HG03558 (cell line): ENCODE data around the gene ATG2A.
"Not testable (repeated sequence)": the region's sequence is repeated elsewhere in the genome, so short reads cannot be mapped to it uniquely, and the experiment has no call there.

Source experiments
- ATAC-seq: cut with Tn5 transposase; IDR thresholded peaks from one replicate; pipeline ENCODE4 v1.9.1; 2021; ENCODE audit warnings: moderate number of reproducible peaks; ENCODE audit not compliant: unreplicated experiment; ENCODE audit errors: extremely low read depth

The ATG2A gene

DNA sequence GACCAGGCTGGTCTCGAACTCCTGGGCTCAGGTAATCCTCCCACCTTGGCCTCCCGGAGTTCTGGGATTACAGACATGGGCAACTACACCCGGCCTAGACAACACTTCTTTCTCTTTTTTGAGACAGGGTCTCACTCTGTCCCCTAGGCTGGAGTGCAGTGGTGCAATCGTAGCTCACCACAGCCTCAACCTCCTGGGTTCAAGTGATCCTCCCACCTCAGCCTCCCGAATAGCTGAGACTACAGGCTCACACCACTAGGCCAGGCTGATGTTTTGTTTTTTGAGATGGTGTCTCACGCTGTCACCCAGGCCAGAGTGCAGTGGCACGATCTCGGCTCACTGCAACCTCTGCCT, 71.3 kb downstream of the ATG2A start:
- not testable (repeated sequence) for ATAC-seq

GRCh38 chr11:64845129-64845775, 71.8 kb downstream of the ATG2A start:
- no peak for ATAC-seq
